Stomach (tissue), 4 donors: ENCODE data around the gene POLR2L.

ENCODE experiments used
- CTCF ChIP-seq, 7 experiments: fragments of 450-650 bp in 4 of 7; fragments of 200-600 bp in 3 of 7; sonication (generic) in 3 of 7; IDR thresholded peaks; one replicate each; pipeline ENCODE4 v1.5.1; 2016 to 2019; ENCODE audit warnings: antibody characterized with exemption in 7 of 7, control low read depth in 2 of 7, mild to moderate bottlenecking in 1 of 7
- EP300 ChIP-seq: sonication (generic); formaldehyde crosslinking; IDR thresholded peaks from one replicate; pipeline ENCODE4 v1.6.1; 2017; ENCODE audit warnings: antibody characterized with exemption
- POLR2A ChIP-seq, 4 donors: fragments of 450-650 bp; IDR thresholded peaks; one replicate each; pipeline ENCODE4 v1.6.1; 2016; ENCODE audit warnings: antibody characterized with exemption in 4 of 4, control low read depth in 2 of 4, mild to moderate bottlenecking in 1 of 4, moderate library complexity in 1 of 4
- POLR2AphosphoS5 ChIP-seq, 3 donors: sonication (generic); formaldehyde crosslinking; IDR thresholded peaks; one replicate each; pipeline ENCODE4 v1.6.1; 2016; ENCODE audit warnings: antibody characterized with exemption in 3 of 3

- TF ChIP-seq EP300, result no peak
- TF ChIP-seq POLR2A (IDR thresholded peaks at IDR 0.05), result no peak
- no peak for TF ChIP-seq CTCF (IDR thresholded peaks at IDR 0.05)
- TF ChIP-seq POLR2AphosphoS5 (IDR thresholded peaks at IDR 0.05), result no peak
These were observed 26.1 kb upstream of the POLR2L start for GRCh38 chr11:868394-868793.
